Aorta (tissue), 5 donors: ENCODE results near the gene PPARA. TPM values are rescaled to one million over a fixed set of nuclear protein-coding genes. Genes with fewer than 3 reads are reported as not detected.

Experiments
- ATAC-seq: fragments of 200-7000 bp; cut with Tn5 transposase; one replicate; pipeline ENCODE4 v1.9.1; 2022; ENCODE audit warnings: moderate library complexity; ENCODE audit not compliant: low FRiP score
- DNase-seq, 2 donors: peaks; one replicate each; pipeline ENCODE4 v3.0.0-alpha.2; 2020
- H3K27ac ChIP-seq, 2 donors: one replicate each; pipeline ENCODE4 v1.5.1; 2013; ENCODE audit warnings: low read length in 2 of 2, mild to moderate bottlenecking in 2 of 2, moderate library complexity in 2 of 2, control low read depth in 1 of 2, inconsistent platforms in 1 of 2, low read depth in 1 of 2
- H3K27me3 ChIP-seq, 2 donors: one replicate each; pipeline ENCODE4 v1.6.1; 2013; ENCODE audit warnings: control low read depth in 1 of 2, low read length in 1 of 2, mild to moderate bottlenecking in 1 of 2, moderate library complexity in 1 of 2; ENCODE audit not compliant: insufficient read depth in 2 of 2, control insufficient read depth in 1 of 2
- H3K36me3 ChIP-seq, 2 donors: one replicate each; pipeline ENCODE4 v1.6.1; 2013; ENCODE audit warnings: control low read depth in 1 of 2, low read length in 1 of 2, mild to moderate bottlenecking in 1 of 2; ENCODE audit not compliant: insufficient read depth in 2 of 2, control insufficient read depth in 1 of 2
- H3K4me1 ChIP-seq, 2 donors: one replicate each; pipeline ENCODE4 v1.6.1; 2013; ENCODE audit warnings: low read length in 2 of 2, control low read depth in 1 of 2, mild to moderate bottlenecking in 1 of 2, moderate library complexity in 1 of 2; ENCODE audit not compliant: insufficient read depth in 2 of 2, control insufficient read depth in 1 of 2
- H3K4me3 ChIP-seq, 2 donors: one replicate each; pipeline ENCODE4 v1.5.1; 2013; ENCODE audit warnings: low read length in 2 of 2, control low read depth in 1 of 2, mild to moderate bottlenecking in 1 of 2
- H3K9me3 ChIP-seq: one replicate; pipeline ENCODE4 v1.6.1; 2013; ENCODE audit warnings: mild to moderate bottlenecking, low read length; ENCODE audit not compliant: control insufficient read depth
- WGBS, 2 donors: extraction: QIAGEN DNeasy Blood & Tissue Kit; methylation state at CpG; one replicate each; pipeline ENCODE4 v1.1.7; 2013; 5-methylcytosine and 5-hydroxymethylcytosine counted together
- intact Hi-C, 2 donors: fragments of 100-400 bp; cut with DNase I; formaldehyde crosslinking; loops; one replicate each; pipeline versions ENCODE4 v1.14.2 to v1.15.0; 2022
- polyA plus RNA-seq, 2 donors: library from polyadenylated mRNA; stranded (reverse); fragments of 200-250 nt; gene quantifications; one replicate each; pipeline ENCODE4 v1.2.3, GENCODE V29; 2013
- total RNA-seq, 2 donors: library from RNA; stranded (reverse); fragmentation: NEBNext Ultra II Directional; extraction: Animal tissue kit (Norgen Biotek cat#: 25700); gene quantifications; one replicate each; pipeline ENCODE4 v1.2.1, GENCODE V29; 2021
- donor health status: healthy with polysubstance abuse.
- donor health status: Bipolar disorder and iron deficiency.
- donor health status: DM: no; HTN: no; CAD: no.
- donor health status: DM: no; HTN: no; CAD: no.
- donor health status: DM: yes; HTN: yes; CAD: no.

PPARA gene
- total and polyA plus RNA-seq, 4 donors = 6.9 to 32.1 (median 19.7) TPM

GRCh38 chr22:46112405-46112804, 37.9 kb upstream of the PPARA start:
- intact Hi-C loops = loop anchor here in 1 of 2 donors (5.0 kb wide), 1 partner anchor 35 kb away; no protein-coding TSS in a partner anchor
- DNase-seq (no peak), ATAC-seq (no peak)
- Histone ChIP-seq H3K4me1 (no peaks in the 10 kb centered on the region), H3K27ac (peak overlapping the region in 1 of 2 donors; percentile 29), H3K4me3 (no peak overlapping the region), H3K9me3 (no peaks in the 10 kb centered on the region), H3K36me3 (no peaks in the 10 kb centered on the region), H3K27me3 (no peaks in the 10 kb centered on the region)
- WGBS, 2 donors = 60% methylated on average over 20 of the region's 20 CpGs

GRCh38 chr22:46113110-46113909, 37.0 kb upstream of the PPARA start:
- Histone ChIP-seq H3K4me3 (no peak overlapping the region), H3K9me3 (no peaks in the 10 kb centered on the region), H3K27me3 (no peaks in the 10 kb centered on the region), H3K36me3 (no peaks in the 10 kb centered on the region), H3K4me1 (no peaks in the 10 kb centered on the region), H3K27ac (peak overlapping the region in 1 of 2 donors; percentile 45)
- no peak for ATAC-seq
- DNase-seq = no peak
- intact Hi-C loops = loop anchor here in 1 of 2 donors (5.0 kb wide), 1 partner anchor 36 kb away; no protein-coding TSS in a partner anchor
- 69 to 71% methylated on average over 24 to 25 of the region's 25 CpGs for WGBS, 2 donors

- ATAC-seq (peak; percentile 2), DNase-seq (no peak)
- 25 to 28% methylated on average over 19 to 21 of the region's 21 CpGs for WGBS, 2 donors
- H3K36me3 ChIP-seq = no peaks in the 10 kb centered on the region
- no peaks in the 10 kb centered on the region for H3K9me3 ChIP-seq
- no peak overlapping the region for H3K4me3 ChIP-seq
- intact Hi-C loops = loop anchor here in 1 of 2 donors (5.0 kb wide), 1 partner anchor 37 kb away; no protein-coding TSS in a partner anchor
- H3K27me3 ChIP-seq = no peaks in the 10 kb centered on the region
- peak overlapping the region in 1 of 2 donors; percentile 45 for H3K27ac ChIP-seq
- H3K4me1 ChIP-seq = no peaks in the 10 kb centered on the region
Measured at GRCh38 chr22:46113910-46114517, 36.3 kb upstream of the PPARA start.

GRCh38 chr22:46114518-46115387, 35.6 kb upstream of the PPARA start:
- peak; percentile 0 for ATAC-seq
- Histone ChIP-seq H3K4me1 (no peaks in the 10 kb centered on the region), H3K4me3 (no peak overlapping the region), H3K36me3 (no peaks in the 10 kb centered on the region), H3K27me3 (no peaks in the 10 kb centered on the region), H3K27ac (peak overlapping the region in 1 of 2 donors; percentile 20), H3K9me3 (no peaks in the 10 kb centered on the region)
- intact Hi-C loops = loop anchor here in 1 of 2 donors (5.0 kb wide), 1 partner anchor 37 kb away; no protein-coding TSS in a partner anchor
- DNase-seq = no peak
- 28 to 34% methylated on average over 15 of the region's 15 CpGs for WGBS, 2 donors

- no peak for DNase-seq
- H3K36me3 ChIP-seq = no peaks in the 10 kb centered on the region
- no peak for ATAC-seq
- intact Hi-C loops = no loop called here
- H3K4me3 ChIP-seq = no peak overlapping the region
- H3K9me3 ChIP-seq = no peaks in the 10 kb centered on the region
- no peaks in the 10 kb centered on the region for H3K4me1 ChIP-seq
- no peaks in the 10 kb centered on the region for H3K27me3 ChIP-seq
- 77% methylated on average over 4 of the region's 4 CpGs for WGBS, 2 donors
- H3K27ac ChIP-seq = peak overlapping the region in 1 of 2 donors; percentile 53
Measured at GRCh38 chr22:46115388-46115678, 35.0 kb upstream of the PPARA start.

- Histone ChIP-seq H3K27ac (peak overlapping the region in 1 of 2 donors; percentile 53), H3K36me3 (no peaks in the 10 kb centered on the region), H3K27me3 (no peaks in the 10 kb centered on the region), H3K4me3 (no peak overlapping the region), H3K9me3 (no peaks in the 10 kb centered on the region), H3K4me1 (no peaks in the 10 kb centered on the region)
- no peak for DNase-seq
- intact Hi-C loops = loop anchor here (1.0 to 2.0 kb wide), 2 partner anchors 109 to 110 kb away; no protein-coding TSS in a partner anchor
- no peak for ATAC-seq
- 52 to 54% methylated on average over 23 of the region's 23 CpGs for WGBS, 2 donors
Measured at GRCh38 chr22:46115755-46116490, 34.4 kb upstream of the PPARA start.

GRCh38 chr22:46116491-46116958, 33.8 kb upstream of the PPARA start:
- intact Hi-C loops = loop anchor here (1.0 to 2.0 kb wide), 2 partner anchors 110 kb away; no protein-coding TSS in a partner anchor
- H3K36me3 ChIP-seq = no peaks in the 10 kb centered on the region
- no peaks in the 10 kb centered on the region for H3K9me3 ChIP-seq
- no peaks in the 10 kb centered on the region for H3K27me3 ChIP-seq
- DNase-seq (peak; percentile 96 to 99), ATAC-seq (peak; percentile 90)
- no peaks in the 10 kb centered on the region for H3K4me1 ChIP-seq
- H3K4me3 ChIP-seq = no peak overlapping the region
- whole genome bisulfite sequencing, 2 donors = 8 to 11% methylated on average over 25 to 28 of the region's 28 CpGs
- H3K27ac ChIP-seq = no peak overlapping the region
